SK-N-SH treated with all-trans-retinoic acid at 6 μM for 48 hours (cell line): Measurements from ENCODE around the gene PLXNA4.

ENCODE experiments used
- ARNTL ChIP-seq: fragments of 450-650 bp; formaldehyde crosslinking; IDR thresholded peaks from 2 replicates; pipeline ENCODE4 v1.5.0; 2020; ENCODE audit warnings: low read depth, mild to moderate bottlenecking, moderate library complexity, borderline replicate concordance
- TOX ChIP-seq: fragments of 250-450 bp; sonication (Bioruptor Pico); IDR thresholded peaks from 2 replicates; pipeline ENCODE4 v1.8.0; 2021; ENCODE audit warnings: mild to moderate bottlenecking, moderate library complexity, borderline replicate concordance

GRCh38 chr7:132124575-132124974, 451.7 kb downstream of the PLXNA4 start:
- no peak for TF ChIP-seq ARNTL (CRISPR knock-in tag)
- TF ChIP-seq TOX (CRISPR knock-in tag) = no peak
